NCI-H69 (cell line): ENCODE measurements around the gene MLLT10.
"Not testable (repeated sequence)": the region's sequence is repeated elsewhere in the genome, so short reads cannot be mapped to it uniquely, and the experiment has no call there.

Experiments used
- DNase-seq: peaks from one replicate; lab custom pipeline; 2025; lab: John Stamatoyannopoulos, UW

Gene MLLT10

GRCh38 chr10:21579291-21579690 lies 45.3 kb downstream of the MLLT10 start:
- no peak for DNase-seq

GRCh38 chr10:21581421-21581834 lies 47.4 kb downstream of the MLLT10 start:
- not testable (repeated sequence) for DNase-seq

- DNase-seq, result no peak
These were observed 51.0 kb downstream of the MLLT10 start for GRCh38 chr10:21584834-21585530.

GRCh38 chr10:21587391-21587790 lies 53.4 kb downstream of the MLLT10 start:
- no peak for DNase-seq

- not testable (repeated sequence) for DNase-seq
These were observed 54.1 kb downstream of the MLLT10 start for GRCh38 chr10:21588159-21588558.

- DNase-seq, result no peak
These were observed 60.0 kb downstream of the MLLT10 start for GRCh38 chr10:21593986-21594385.

- no peak for DNase-seq
These were observed 65.5 kb downstream of the MLLT10 start for GRCh38 chr10:21599582-21599981.

GRCh38 chr10:21600804-21601433 lies 66.9 kb downstream of the MLLT10 start:
- DNase-seq, result no peak

GRCh38 chr10:21602313-21602712 lies 68.3 kb downstream of the MLLT10 start:
- DNase-seq, result no peak

- DNase-seq, result no peak
These were observed 69.7 kb downstream of the MLLT10 start for GRCh38 chr10:21603721-21604120.

GRCh38 chr10:21604651-21605050 lies 70.6 kb downstream of the MLLT10 start:
- no peak for DNase-seq

GRCh38 chr10:21607907-21608306 lies 73.9 kb downstream of the MLLT10 start:
- no peak for DNase-seq

- DNase-seq, result no peak
These were observed 80.0 kb downstream of the MLLT10 start for GRCh38 chr10:21614000-21614399.

GRCh38 chr10:21617267-21617666 lies 83.2 kb downstream of the MLLT10 start:
- no peak for DNase-seq

GRCh38 chr10:21623291-21623690 lies 89.3 kb downstream of the MLLT10 start:
- no peak for DNase-seq

GRCh38 chr10:21624421-21624820 lies 90.4 kb downstream of the MLLT10 start:
- DNase-seq, result not testable (repeated sequence)

GRCh38 chr10:21624951-21625350 lies 90.9 kb downstream of the MLLT10 start:
- no peak for DNase-seq

- no peak for DNase-seq
These were observed 91.7 kb downstream of the MLLT10 start for GRCh38 chr10:21625623-21626229.

GRCh38 chr10:21626457-21627161 lies 92.6 kb downstream of the MLLT10 start:
- no peak for DNase-seq

GRCh38 chr10:21627331-21627730 lies 93.3 kb downstream of the MLLT10 start:
- DNase-seq, result no peak

GRCh38 chr10:21628023-21628422 lies 94.0 kb downstream of the MLLT10 start:
- DNase-seq, result no peak

GRCh38 chr10:21628645-21629044 lies 94.6 kb downstream of the MLLT10 start:
- DNase-seq, result not testable (repeated sequence)
